ENCODE data around the gene IFT172. TPM values are rescaled to one million over a fixed set of nuclear protein-coding genes. Genes with fewer than 3 reads are reported as not detected.

Gene IFT172
- total and polyA plus RNA-seq, 2 donors (not counting 1 experiment from before 2014, with no cell fraction given), result 11.2 to 33.0 TPM

GRCh38 chr2:27471961-27472360, 17.6 kb downstream of the IFT172 start:
- no peaks in the 10 kb centered on the region for H3K79me2 ChIP-seq (ENCODE audit: control insufficient read depth, insufficient read depth, low read length)
- H3K36me3 ChIP-seq (ENCODE audit: control insufficient read depth, insufficient read depth, low read length), result peaks cover 3% of the 10 kb centered on the region
- no peaks in the 10 kb centered on the region for H3K4me1 ChIP-seq (ENCODE audit: control insufficient read depth, extremely low read depth, insufficient read depth, low read length)
- no peak for DNase-seq (ENCODE audit: low read depth in 2 of 2)
- no peaks in the 10 kb centered on the region for H3K27me3 ChIP-seq (ENCODE audit: control insufficient read depth, insufficient read depth, low read length)
- H2AFZ ChIP-seq (ENCODE audit: low read length), result no peak overlapping the region
- no peak overlapping the region for H3K9ac ChIP-seq (ENCODE audit: insufficient read depth, low read length)
- no peak overlapping the region for H3K4me2 ChIP-seq (ENCODE audit: extremely low read depth, insufficient read depth, low read length)
- no peaks in the 10 kb centered on the region for H4K20me1 ChIP-seq (ENCODE audit: control insufficient read depth, extremely low read depth, insufficient read depth, low read length)
- no peak overlapping the region for H3K27ac ChIP-seq (ENCODE audit: insufficient read depth, low read length)
- no peaks in the 10 kb centered on the region for H3K9me3 ChIP-seq (ENCODE audit: control insufficient read depth, insufficient read depth, low read depth, low read length)
- no peak overlapping the region for H3K4me3 ChIP-seq (replicated peaks in 1 of 4; ENCODE audit: control extremely low read depth in 1 of 4, insufficient read depth in 1 of 4, low read depth in 3 of 4, low read length in 4 of 4)
- TF ChIP-seq CTCF (conservative IDR thresholded peaks at IDR 0.05 in 1 of 2, IDR thresholded peaks at IDR 0.05 in 1 of 2; ENCODE audit: low read depth in 1 of 2, low read length in 2 of 2), result no peak
- no peak for TF ChIP-seq EZH2 (IDR thresholded peaks at IDR 0.05; ENCODE audit: low read length, missing control alignments)

GRCh38 chr2:27464443-27464842, 25.1 kb downstream of the IFT172 start:
- Histone ChIP-seq H3K36me3 (ENCODE audit: control insufficient read depth, insufficient read depth, low read length) (peaks cover 4% of the 10 kb centered on the region), H3K4me3 (replicated peaks in 1 of 4; ENCODE audit: control extremely low read depth in 1 of 4, insufficient read depth in 1 of 4, low read depth in 3 of 4, low read length in 4 of 4) (no peak overlapping the region), H3K9ac (ENCODE audit: insufficient read depth, low read length) (no peak overlapping the region), H3K27me3 (ENCODE audit: control insufficient read depth, insufficient read depth, low read length) (no peaks in the 10 kb centered on the region), H3K4me1 (ENCODE audit: control insufficient read depth, extremely low read depth, insufficient read depth, low read length) (no peaks in the 10 kb centered on the region), H4K20me1 (ENCODE audit: control insufficient read depth, extremely low read depth, insufficient read depth, low read length) (no peaks in the 10 kb centered on the region), H3K79me2 (ENCODE audit: control insufficient read depth, insufficient read depth, low read length) (no peaks in the 10 kb centered on the region), H2AFZ (ENCODE audit: low read length) (no peak overlapping the region), H3K9me3 (ENCODE audit: control insufficient read depth, insufficient read depth, low read depth, low read length) (no peaks in the 10 kb centered on the region), H3K27ac (ENCODE audit: insufficient read depth, low read length) (no peak overlapping the region), H3K4me2 (ENCODE audit: extremely low read depth, insufficient read depth, low read length) (no peak overlapping the region)
- no peak for DNase-seq (ENCODE audit: low read depth in 2 of 2)
- TF ChIP-seq EZH2 (IDR thresholded peaks at IDR 0.05; ENCODE audit: low read length, missing control alignments), result no peak
- TF ChIP-seq CTCF (conservative IDR thresholded peaks at IDR 0.05 in 1 of 2, IDR thresholded peaks at IDR 0.05 in 1 of 2; ENCODE audit: low read depth in 1 of 2, low read length in 2 of 2), result no peak

- Histone ChIP-seq H3K9ac (ENCODE audit: insufficient read depth, low read length) (no peak overlapping the region), H3K36me3 (ENCODE audit: control insufficient read depth, insufficient read depth, low read length) (peaks cover 4% of the 10 kb centered on the region), H3K9me3 (ENCODE audit: control insufficient read depth, insufficient read depth, low read depth, low read length) (no peaks in the 10 kb centered on the region), H3K4me2 (ENCODE audit: extremely low read depth, insufficient read depth, low read length) (no peak overlapping the region), H4K20me1 (ENCODE audit: control insufficient read depth, extremely low read depth, insufficient read depth, low read length) (no peaks in the 10 kb centered on the region), H2AFZ (ENCODE audit: low read length) (no peak overlapping the region), H3K4me1 (ENCODE audit: control insufficient read depth, extremely low read depth, insufficient read depth, low read length) (no peaks in the 10 kb centered on the region), H3K4me3 (replicated peaks in 1 of 4; ENCODE audit: control extremely low read depth in 1 of 4, insufficient read depth in 1 of 4, low read depth in 3 of 4, low read length in 4 of 4) (no peak overlapping the region), H3K27ac (ENCODE audit: insufficient read depth, low read length) (no peak overlapping the region), H3K79me2 (ENCODE audit: control insufficient read depth, insufficient read depth, low read length) (no peaks in the 10 kb centered on the region), H3K27me3 (ENCODE audit: control insufficient read depth, insufficient read depth, low read length) (no peaks in the 10 kb centered on the region)
- no peak for DNase-seq (ENCODE audit: low read depth in 2 of 2)
- TF ChIP-seq EZH2 (IDR thresholded peaks at IDR 0.05; ENCODE audit: low read length, missing control alignments), result no peak
- no peak for TF ChIP-seq CTCF (conservative IDR thresholded peaks at IDR 0.05 in 1 of 2, IDR thresholded peaks at IDR 0.05 in 1 of 2; ENCODE audit: low read depth in 1 of 2, low read length in 2 of 2)
Measured at GRCh38 chr2:27461118-27461517, 28.4 kb downstream of the IFT172 start.
